NCI-H524 treated with DMSO at 0.1 percent for 48 hours (cell line): ENCODE data around the gene NSD1.

ENCODE experiments used
- DNase-seq: peaks from one replicate; lab custom pipeline; 2025; lab: John Stamatoyannopoulos, UW

The NSD1 gene

DNA sequence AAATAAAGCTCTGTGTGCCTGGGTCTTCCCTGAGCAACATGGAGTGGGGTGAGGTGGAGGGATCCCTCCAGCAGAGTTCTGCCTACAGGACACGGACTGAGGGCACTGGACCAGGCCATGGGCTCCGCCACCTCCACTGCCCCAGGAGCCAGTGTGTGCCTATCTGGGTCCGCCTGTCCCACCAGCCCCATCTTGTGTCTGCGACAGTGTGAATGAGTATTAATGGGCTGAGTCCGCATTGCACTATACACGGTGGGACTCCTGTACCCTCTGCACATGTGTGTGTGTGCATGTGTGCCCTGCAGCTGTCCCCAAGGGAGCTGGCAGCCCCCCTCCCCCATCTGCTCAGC is 35.5 kb upstream of the NSD1 start:
- DNase-seq, result no peak

DNA sequence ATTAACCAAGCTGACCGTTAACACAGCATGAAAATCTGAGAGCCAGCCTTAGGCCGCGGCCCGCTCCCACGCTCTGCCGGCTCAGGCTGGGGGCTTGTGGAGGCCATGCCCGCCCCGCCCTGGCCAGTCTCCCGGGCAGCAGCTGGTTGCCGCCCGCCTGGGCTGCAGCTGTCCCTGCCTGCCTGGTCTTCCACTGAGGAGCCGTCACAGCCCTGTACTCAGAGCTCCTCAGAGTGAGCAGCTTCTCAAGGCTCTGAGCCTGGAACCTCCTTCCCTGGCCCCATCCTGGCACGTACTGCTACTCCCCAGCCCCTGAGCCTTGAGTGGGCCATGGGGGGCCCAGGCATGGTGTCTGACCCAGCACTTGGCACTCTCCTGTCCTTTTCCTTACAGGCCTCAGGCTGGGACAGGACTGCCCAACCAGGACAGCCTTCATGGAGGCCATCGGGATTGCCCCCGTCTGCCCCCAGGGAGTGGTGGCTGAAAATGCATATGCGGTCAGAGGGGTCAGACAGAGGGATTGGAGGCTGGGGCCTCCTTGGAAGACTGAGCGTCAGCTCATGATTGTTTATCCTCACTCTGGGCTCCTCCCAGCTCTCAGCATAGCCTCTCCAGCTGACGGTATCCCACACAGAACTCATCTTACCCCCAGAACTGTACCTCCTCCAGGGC is 35.0 kb upstream of the NSD1 start:
- DNase-seq, result no peak

DNA sequence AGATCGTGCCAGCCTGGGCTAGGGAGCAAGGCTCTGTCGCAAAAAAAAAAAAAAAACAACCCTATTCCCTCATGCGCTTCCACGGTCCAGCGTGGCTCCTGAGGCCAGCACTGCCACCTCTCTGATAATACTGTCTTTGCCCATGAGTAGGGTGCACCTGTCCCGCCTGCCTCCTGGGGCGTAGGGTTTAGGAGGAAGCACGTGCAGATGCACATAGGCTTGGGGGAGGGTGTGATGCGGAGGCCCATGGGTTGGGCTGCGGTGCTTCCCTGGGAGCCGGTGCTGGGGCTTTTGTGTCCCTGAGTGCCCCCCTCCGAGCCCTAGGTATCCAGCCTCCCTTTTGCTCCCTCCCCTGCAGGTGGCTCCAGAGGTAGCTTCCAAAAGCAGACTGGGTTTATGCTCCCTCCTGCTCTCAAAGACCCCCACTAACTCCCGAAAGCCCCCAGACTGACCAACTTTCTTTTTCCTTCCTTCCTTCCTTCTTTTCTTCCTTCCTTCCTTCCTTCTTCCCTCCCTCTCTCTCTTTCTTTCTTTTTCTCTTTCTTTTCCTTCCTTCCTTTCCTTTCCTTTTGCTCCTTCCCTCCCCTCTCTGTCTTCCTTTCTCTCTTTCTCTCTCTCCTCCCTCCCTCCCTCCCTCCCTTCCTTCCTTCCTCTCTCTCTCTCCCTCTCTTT is 34.0 kb upstream of the NSD1 start:
- DNase-seq, result no peak

DNA sequence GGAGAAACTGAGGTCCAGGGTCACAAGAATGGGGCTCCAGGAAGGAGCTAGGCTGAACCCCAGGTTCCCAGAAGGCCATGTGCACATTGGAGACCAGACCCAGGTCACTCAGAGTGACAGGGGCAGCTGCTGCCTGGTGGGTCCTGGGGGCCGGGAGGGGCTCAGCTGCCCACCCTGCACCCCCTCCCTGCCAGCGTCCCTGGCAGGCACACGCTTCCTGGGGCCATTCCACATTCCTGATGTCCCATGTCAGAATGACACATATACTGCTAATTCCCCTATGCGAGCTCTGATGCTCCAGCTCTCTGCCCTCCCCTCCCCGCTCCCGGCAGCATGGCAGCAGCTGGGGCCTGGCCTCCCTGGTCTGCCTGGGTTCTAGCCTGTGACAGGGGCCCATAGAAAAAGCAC is 32.9 kb upstream of the NSD1 start:
- DNase-seq, result no peak

DNA sequence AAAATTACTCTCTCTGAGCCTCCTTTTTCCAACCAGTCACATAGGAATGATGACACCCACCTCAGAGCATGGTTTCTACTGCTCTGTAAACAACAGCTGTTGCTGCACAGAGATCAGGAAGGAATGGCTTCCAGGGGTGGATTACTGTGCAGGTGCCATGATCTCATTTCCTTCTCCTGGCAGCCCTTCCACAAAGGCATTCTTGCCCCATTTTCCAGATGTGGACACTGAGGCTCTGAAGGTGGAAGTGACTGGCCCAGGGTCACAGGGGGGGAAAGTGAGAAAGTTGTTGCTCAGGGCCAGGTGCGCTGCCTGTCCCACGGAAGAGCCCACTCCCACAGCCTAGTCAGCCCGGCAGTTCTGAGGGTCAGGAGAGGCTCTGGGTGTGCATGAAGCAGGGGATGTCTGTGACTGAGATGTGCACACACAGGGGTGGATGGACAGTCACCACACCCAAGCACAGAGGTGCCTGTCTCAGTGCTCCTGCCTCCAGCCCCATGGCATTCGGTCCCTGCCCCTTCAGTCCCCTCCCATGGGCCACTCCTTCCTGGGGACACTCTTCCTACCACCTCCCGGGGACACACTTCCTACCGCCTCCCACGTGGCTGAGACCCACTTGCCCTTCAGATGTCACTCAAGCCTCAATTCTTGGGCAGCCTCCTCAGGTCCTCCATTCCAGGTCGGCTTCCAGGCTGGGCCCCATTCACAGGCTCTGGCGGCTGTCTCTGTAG is 29.9 kb upstream of the NSD1 start:
- no peak for DNase-seq

DNA sequence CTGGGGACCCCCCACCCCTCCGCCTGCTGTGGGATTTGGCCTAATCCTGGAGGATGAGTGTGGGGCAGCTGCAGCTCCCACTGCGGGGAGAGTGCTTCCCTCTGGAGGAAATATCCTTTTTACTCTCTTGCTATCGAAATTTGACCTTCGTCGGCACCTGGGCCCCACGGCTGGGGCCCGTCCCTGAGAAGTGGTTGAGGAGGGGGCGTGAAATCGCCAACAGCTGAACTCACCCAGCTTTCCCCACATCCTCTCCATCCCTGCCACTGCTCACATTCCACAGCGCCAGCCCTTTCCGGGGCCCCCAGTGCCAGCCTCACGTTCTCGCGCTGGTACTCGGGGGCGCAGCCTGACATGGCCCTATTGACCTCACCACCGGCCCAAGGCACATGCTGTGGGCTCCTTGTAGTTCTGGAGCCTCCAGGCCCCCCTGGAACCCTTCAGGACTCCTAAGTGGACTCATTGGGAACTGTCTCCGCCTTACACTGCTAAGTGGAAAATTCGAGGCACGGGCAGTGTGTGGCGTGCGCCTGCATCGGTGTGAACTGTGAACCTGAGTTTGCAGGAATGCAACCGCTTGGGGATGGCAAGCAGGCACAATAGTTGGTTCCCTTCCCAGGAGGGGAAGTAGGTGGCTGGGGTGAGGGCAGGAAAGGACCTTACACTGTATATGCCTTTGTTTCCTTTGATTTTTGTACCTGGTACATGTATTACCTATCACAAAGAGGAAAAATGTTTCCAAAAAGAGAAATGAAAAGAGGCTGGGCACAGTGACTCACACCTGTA is 27.7 kb upstream of the NSD1 start:
- no peak for DNase-seq

DNA sequence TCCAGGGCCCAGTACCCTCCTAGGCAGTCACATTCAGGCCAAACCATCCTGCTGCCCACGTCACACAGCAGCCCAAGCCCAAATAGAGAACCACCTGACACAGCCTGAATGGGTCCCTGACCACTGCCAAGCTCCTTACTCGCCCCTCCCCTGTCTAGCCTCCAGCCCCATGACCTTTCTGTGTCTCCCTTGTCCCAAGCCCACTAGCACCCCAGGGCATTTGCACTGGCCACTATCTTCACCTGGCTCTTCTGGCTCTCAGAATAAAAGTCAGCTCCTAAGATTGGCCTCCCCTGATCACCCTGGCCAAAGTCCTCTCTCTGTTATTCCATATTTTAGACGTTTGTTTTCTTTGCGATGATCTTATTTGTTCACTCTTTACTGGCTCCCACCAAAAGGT is 26.4 kb upstream of the NSD1 start:
- no peak for DNase-seq

DNA sequence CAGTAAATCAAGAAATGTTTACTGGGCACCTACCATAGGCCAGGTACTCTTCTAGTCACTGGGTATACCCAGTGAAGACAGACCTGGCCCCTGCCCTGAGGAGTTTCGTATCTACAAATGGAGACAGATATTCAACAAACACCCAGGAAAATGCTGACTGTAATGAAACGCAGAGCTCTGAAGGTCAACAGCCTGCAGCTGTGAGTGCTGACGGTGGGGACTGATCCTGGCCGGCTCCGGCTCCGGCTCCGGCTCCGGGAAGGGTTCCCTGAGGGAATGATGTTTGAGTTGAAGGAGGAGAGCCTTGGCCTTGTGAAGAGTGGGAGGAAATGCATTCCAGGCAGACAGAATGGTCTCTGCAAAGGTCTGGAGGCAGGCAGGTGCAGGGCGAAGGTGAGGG is 23.8 kb upstream of the NSD1 start:
- no peak for DNase-seq

DNA sequence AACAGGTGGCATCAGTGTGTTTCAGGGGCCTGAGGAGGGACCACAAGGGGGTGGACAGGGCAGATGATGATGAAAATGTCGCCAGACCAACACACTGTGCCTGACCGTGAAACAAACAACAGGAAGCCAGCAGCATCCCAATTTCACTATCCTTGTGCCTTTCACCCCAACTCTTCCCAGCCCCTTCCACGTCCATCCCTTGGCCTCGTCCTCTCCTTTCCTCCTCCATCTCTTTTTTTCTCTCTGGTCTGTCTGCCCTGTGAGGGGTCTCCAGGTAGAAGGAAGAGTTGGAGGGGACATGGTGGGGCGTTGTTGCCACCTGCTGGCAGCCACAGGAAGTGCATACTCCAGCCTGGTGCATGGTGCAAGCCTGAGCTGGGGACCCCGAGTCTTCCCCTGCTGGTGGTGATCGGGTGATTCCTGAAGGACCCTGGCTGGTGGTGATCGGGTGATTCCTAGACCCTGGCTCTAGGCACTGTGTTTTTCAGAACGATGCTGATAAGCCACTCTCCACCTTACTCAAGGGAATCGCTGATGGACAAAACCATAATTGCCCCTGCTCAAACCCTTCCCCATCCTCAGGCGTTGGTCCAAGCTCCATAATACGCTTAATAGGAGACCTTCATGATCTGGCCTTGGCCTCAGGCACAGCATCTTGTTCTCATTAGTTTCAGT is 21.7 kb upstream of the NSD1 start:
- no peak for DNase-seq

DNA sequence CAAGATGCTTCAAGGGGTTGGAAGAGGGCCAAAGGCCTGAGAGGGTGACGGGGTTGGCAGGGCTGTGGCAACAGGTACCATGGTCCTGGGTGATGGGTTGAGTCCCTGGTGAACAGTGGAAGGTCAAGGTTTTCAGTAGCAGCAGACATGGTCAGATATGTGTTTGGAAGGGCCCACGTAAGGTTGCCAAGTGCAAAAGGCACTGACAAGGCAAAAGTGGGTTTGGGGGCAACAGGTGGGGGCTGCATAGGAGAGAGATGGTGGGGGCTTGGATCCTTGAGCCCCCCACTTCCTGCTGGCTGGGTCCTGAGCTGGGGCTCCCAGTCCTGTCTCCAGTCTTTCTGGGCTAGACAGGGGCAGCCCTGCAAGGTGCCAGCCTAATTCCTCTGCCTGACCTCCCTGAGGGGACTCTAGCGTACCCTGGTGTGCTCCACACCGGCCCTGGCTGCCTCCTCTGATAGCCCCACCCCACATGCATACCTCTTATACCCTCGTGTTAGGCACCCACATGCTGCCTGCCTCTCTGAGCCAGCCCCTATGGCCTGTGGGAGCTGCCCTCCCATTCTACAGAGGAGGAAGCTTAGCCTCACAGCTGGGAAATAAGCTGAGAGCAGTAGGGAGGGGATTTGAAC is 20.9 kb upstream of the NSD1 start:
- no peak for DNase-seq

DNA sequence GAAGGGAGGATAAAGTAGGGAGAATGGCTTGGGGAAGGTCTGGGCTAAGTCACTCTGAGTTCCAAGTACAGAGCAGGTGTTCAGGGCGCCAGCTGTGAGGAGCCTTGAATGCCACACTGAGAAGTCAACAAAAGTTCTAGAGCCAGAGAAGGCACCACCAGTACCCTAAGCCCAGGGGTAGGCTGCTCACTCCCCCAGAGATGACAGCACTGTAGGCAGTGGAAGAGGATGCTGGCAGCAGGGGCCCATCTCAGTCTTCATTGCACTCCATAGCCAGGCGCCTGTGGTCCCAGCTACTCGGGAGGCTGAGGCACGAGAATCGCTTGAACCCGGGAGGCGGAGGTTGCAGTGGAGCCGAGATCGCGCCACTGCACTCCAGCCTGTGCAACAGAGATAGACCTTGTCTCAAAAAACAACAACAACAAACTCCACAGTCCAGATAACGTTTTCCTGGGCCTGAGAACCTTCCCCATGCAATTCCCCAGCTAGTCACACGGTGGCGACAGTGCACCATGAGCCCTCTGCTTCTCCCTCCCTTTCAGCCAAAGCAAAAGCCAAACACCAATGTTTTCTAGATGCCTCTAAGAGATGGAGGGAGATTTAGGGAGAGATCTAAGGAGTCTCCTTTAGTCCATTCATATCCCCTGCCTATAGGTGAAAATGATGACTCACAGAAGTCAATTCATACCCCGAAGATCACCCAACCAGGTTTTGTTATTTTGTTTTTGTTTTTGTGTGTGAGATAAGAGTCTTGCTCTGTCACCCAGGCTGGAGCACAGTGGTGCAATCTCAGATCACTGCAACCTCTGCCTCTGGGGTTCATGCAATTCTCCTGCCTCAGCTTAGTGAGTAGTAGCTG is 19.8 kb upstream of the NSD1 start:
- no peak for DNase-seq

DNA sequence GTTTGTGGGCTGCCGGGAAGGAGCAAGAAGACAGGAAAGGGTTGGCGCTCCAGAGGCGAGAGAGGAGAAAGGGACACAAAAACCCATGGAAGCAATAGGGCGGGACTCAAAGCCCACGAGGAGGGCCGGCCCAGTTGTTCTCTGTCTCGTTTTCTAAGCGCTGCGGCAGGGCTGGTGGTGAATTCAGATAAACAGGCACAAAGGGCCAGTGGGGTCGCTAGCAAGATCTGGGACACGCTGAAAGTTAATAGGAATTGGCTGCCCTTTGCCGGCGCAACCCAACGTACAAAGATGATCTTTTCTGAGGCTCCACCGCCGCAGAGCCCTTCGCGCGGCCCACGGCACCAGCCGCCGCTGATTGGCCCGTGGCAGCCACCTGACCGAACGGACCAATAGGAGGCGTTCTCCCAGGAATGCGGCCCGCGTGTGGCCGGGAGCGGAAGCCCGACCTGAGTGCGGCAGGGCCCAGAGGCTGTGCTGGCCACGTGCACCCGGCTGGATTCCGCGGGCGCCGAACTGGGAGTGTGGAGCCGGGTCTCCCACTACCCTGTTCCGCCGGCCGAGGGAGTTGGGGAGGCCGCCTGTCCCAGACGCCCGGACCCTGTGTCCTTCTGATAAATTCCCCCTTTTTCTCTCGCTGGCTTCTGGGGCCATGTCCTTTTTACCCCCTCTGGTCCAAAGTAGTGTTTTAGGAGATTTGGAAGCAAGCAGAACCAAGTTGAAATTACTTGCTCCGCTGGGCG is 16.8 kb upstream of the NSD1 start:
- no peak for DNase-seq

DNA sequence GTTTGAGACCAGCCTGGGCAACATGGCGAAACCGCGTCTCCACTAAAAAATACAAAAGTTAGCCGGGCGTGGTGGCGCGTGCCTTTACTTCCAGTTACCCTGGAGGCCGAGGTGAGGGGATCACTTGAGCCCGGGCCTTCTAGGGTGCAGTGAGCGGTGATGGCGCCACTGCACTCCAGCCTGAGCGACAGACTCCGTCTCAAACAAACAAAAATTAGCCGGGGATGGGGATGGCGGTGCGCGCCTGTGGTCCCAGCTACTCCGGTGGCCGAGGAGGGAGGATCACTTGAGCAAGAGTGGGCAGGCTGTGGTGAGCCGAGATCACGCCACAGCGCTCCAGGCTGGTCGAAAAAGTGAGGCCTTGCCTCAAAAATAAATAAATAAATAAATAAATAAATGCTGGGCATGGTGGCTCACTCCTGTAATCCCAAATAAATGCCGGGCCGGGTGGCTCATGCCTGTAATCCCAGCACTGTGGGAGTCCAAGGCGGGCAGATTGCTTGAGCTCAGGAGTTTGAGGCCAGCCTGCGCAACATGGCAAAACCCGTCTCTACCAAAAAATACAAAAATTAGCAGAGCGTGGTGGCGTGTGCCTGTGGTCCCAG is 16.0 kb upstream of the NSD1 start:
- no peak for DNase-seq

DNA sequence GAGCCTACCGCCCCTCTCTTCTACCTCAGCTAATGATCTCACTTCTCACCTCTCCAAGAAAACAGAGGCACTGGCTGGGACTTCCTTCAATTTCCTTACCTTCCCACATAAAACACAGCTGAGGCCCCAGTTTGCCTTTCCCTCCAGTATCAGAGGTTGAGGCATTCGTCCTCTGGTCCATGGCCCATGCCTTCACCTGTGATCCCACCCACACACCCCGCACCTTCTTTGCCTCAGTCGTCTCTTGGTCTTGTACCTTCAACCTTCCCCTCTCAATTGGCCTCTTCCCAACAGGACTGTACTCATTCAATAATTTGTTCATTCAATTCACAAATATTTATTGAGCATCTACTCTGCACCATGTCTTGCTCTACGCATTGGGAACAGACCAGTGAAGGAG is 11.0 kb upstream of the NSD1 start:
- DNase-seq, result no peak

DNA sequence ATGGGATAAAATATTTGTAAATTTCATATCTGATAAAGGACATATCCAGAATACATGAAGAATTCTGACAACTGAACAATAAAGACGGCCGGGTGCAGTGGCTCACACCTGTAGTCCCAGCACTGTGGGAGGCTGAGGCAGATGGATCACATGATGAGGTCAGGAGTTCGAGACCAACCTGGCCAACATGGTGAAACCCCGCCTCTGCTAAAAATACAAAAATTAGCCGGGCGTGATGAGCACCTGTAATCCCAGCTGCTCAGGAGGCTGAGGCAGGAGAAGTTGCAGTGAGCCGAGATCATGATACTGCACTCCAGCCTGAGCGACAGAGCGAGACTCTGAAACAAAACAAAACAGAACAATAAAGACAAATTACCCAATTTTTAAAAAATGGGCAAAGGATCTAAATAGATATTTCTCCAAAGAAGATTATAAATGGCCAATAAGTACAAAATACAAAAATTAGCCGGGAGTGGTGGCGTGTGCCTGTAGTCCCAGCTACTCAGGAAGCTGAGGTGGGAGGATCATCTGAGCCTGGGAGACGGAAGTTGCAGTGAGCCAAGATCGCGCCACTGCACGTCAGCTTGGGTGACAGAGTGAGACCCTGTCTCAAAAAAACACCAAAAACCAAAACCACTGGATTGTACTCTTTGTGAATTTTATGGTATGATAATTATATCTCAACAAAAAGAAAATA is 9.6 kb upstream of the NSD1 start:
- no peak for DNase-seq

DNA sequence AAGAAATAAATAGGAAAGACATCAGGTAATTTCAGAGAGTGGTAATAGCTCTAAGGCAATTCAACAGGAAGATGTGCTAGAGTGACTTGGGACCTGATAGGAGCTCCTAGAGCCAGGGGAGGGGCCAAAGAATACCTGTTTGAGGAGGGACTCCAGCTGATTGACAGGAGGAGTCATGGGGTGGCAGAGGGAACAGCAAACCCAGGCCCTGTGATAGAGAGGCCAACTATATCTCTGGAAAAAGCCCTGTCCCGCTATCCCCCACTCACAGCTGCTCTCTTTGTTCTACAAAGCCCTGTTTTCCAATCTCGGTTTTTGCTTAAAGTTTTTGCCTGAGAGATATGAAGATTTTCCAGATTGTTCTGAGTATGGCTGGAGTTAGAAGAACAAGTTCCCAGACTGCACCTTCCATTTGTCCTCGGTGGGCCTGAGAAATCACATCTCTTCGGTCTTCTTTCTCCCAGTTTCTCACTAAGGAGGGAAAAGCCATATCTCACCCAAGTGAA is 9.0 kb upstream of the NSD1 start:
- no peak for DNase-seq

DNA sequence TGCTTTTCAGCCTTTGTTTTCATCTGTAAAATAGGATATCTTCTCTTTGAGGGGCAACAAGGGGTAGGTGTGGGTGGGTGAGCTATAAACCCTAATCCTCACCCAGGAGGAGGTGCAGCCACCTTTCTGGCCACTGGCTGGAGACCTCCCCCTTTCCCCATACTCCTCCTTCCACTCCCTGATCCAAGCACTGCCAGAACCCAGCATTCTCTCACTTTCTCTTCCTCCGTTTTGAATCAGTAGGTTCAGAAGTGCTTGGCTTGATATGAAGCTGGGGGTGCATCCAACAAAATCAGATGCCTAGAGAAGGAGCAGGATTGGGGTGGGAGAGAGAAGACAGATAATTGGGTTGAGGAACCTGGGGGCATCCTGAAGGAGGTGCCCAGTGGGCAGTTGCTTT is 6.8 kb upstream of the NSD1 start:
- DNase-seq, result no peak

DNA sequence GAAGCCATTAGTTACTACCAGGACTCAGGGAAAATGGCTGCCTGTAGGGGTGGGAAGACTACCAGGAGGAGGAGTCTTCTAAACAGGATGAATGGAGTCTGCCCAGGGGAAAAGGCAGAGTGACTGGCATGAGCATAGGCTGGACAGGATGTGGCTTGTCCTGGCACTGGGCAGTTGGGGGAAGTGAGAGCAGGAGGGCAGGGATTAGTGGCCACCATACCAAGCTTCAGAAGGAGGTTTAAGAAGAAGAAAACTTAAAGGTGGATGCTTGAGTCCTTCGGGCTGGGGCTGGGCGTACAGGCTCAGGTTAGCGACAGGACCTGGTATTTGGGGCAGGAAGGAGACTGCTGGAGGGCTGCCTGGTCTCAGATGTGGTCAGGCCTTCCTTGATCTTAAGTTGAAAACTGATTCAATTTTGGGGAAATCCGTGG is 5.0 kb upstream of the NSD1 start:
- DNase-seq, result no peak
